HUES48 (cell line): Measurements from ENCODE around the gene LIN52.

Experiments used
- H3K27ac ChIP-seq: one replicate; pipeline ENCODE4 v1.7.0; 2013; ENCODE audit warnings: low read depth, low read length, inconsistent platforms
- H3K27me3 ChIP-seq: 2 replicates; pipeline ENCODE4 v1.6.1; 2013; ENCODE audit warnings: mild to moderate bottlenecking, low read length; ENCODE audit not compliant: control insufficient read depth, insufficient read depth
- H3K36me3 ChIP-seq: 2 replicates; pipeline ENCODE4 v1.6.1; 2013; ENCODE audit warnings: low read length; ENCODE audit not compliant: control insufficient read depth, insufficient read depth
- H3K4me1 ChIP-seq: 2 replicates; pipeline ENCODE4 v1.6.1; 2013; ENCODE audit warnings: mild to moderate bottlenecking, low read length; ENCODE audit not compliant: control insufficient read depth, insufficient read depth
- H3K4me3 ChIP-seq: 2 replicates; pipeline ENCODE4 v1.5.1; 2013; ENCODE audit warnings: mild to moderate bottlenecking, low read depth, low read length
- H3K9ac ChIP-seq: 2 replicates; pipeline ENCODE4 v1.6.1; 2013; ENCODE audit warnings: mild to moderate bottlenecking, low read depth, low read length, moderate library complexity
- H3K9me3 ChIP-seq: 2 replicates; pipeline ENCODE4 v1.6.1; 2013; ENCODE audit warnings: low read length; ENCODE audit not compliant: control insufficient read depth, insufficient read depth

The LIN52 gene

DNA sequence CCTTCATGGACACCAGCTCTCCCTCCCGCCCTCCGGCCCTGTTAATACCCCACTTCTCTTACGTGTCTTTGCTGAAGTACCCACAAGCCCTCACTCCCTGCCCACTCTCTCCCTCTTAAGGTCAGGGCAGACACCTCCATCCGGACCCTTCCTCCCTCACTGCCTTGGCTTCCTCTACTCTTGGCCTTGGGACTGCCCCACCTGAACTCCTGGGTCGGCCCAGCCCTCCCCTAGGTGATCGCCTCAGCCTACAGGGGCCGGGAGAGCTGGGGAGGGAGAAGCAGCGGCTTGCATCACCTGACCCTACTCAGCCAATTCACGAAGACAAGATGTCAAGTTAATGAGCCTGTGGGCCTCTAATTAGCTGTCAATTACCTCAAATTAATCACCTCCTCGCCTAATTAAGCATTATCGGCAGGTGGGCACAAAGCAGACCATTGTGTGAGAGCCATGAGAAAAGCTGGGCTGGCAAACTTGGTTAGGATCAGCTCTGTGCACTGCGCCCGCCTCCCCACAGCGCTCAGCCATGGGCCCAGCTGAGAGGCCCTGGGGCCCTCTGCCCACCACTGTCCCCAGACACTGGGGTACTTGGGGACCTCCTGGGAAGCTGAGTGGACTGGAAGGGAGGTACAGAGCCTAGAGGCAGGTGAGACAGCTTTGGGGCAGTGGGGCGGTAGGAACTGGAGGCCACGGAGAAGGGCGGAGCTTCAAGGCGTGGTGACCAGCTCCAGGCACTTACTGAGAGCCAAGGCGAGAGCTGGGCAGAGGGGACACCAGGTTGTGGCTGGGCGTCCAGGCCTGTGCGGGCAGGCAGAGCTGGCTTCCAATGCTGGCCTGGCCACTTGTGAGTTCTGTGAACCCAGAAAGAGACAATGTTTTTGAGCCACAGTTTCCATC lies 129.4 kb downstream of the LIN52 start:
- Histone ChIP-seq H3K27ac (no peak overlapping the region), H3K4me1 (no peaks in the 10 kb centered on the region), H3K36me3 (no peaks in the 10 kb centered on the region), H3K9me3 (no peaks in the 10 kb centered on the region), H3K4me3 (no peak overlapping the region), H3K9ac (no peak overlapping the region), H3K27me3 (peaks cover 25% of the 10 kb centered on the region)

DNA sequence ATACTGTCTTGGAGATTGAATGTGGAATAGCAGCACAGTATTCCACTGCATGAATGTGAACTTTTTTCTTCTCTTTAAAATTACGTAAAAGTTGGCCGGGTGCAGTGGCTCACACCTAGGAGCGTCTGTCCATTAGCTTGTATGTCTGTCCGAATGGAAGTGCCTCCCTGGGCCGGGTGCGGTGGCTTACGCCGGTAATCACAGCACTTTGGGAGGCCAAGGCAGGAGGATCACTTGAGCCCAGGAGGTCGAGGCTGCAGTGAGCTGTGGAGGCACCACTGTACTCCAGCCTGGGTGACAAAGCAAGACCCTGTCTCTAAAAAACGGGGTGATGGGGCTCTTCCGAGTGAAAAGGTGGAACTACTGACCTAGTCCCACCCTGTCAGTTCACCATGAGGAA lies 131.9 kb downstream of the LIN52 start:
- Histone ChIP-seq H3K4me3 (no peak overlapping the region), H3K9me3 (no peaks in the 10 kb centered on the region), H3K9ac (no peak overlapping the region), H3K36me3 (no peaks in the 10 kb centered on the region), H3K27ac (no peak overlapping the region), H3K4me1 (no peaks in the 10 kb centered on the region), H3K27me3 (peaks cover 28% of the 10 kb centered on the region)

DNA sequence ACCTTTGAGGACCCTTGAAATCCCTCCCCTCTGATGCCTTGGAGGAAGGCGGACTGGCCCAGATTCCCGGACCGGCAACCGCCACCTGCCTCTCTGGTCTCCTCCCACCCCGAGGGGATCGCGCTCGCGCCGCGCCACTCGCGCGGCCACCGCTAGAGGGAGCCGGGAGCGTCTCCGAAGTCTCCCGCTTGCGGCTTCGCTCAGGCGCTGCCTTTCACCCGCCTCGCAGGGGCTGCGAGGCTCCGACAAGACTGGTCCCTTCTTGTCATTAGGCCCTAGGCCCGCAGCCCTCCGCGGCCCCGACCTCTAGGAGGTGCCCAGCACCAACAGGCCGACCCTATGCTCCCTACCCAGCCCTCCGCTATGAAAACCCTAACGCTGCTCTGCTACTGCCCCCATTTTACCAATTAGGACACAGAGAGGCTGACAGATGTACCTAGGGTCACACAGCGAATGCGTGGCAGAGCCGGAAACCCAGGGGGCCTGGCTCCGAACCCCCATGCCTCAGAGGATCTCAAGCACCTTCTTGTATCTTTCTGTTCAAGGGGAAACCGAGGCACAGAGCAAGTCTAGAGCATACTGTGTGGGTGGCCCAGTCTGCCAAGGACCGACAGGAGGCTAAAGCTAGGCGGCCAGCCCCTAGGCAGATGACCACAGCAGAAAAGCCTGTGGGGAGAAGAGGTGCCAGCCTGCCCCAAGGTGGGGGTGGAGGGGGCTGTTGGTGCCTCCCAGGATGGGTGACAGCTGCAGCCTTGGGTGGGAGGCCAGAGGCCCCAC lies 133.1 kb downstream of the LIN52 start:
- H3K9ac ChIP-seq, result no peak overlapping the region
- H3K36me3 ChIP-seq, result no peaks in the 10 kb centered on the region
- H3K4me1 ChIP-seq, result no peaks in the 10 kb centered on the region
- no peaks in the 10 kb centered on the region for H3K9me3 ChIP-seq
- H3K27ac ChIP-seq, result no peak overlapping the region
- peaks cover 28% of the 10 kb centered on the region for H3K27me3 ChIP-seq
- no peak overlapping the region for H3K4me3 ChIP-seq

DNA sequence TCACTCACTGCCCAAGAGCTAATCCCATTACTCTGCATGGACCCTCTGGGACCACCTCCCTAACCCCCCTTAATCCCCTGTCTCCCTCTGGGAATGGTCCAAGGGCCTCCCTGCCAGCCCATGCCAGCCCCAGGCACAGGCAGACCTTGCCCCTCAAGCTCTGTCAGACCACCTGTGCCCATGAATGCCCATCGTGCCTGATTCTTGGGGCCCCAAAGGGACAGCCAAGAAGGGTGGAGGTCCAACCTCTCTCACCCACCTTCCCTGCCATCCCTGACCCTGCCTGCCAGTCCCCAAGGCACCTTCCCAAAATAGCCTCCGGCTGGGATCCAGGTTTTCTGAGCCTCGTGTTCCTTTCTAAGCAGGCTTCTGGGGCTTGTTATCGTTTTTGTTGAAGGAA lies 133.7 kb downstream of the LIN52 start:
- Histone ChIP-seq H3K9me3 (no peaks in the 10 kb centered on the region), H3K9ac (no peak overlapping the region), H3K4me3 (no peak overlapping the region), H3K4me1 (no peaks in the 10 kb centered on the region), H3K27me3 (peaks cover 28% of the 10 kb centered on the region), H3K36me3 (no peaks in the 10 kb centered on the region), H3K27ac (no peak overlapping the region)

DNA sequence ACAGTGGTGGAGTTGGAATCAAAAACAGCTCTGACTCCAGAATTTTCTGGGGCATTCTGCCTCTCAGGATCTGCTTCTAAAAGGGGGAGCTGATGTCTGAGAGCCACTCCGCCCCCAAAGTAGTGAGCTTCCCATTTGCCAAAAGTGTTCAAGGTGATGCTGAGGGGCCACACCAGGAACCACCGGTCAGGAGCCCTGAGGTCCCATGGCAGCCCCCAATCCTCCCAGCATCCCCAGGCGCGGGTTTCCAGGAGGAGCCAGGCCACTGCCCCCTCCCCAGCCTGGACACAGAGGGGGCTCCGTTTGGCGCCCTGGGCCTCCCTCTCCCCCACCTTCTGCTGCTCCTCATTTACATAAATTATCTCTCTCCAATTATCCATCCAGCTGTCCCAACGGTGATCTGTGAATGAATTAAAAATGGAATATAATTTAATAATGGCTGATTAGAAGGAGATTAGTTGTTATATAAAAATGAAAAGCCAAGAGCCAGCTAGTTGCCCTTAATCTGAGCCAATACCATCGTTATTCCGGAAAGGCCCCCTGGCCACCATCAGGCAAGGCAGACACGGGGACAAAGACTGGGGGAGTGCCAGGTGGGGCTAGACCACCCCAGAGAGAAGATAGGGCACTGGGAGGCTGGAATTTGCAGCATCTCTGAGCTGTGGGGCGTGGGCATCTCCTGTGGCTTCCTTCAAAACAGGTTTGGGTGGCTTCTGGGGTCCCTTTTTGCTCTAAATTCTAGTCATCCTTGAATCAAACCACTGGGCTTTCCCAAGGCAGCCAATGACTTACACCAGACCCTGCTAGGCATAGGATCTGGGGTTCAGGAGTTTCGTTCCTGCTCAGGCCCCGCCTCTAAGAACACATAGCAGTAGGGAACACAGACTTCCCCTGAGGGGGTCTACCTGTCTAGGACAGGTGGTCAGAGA lies 134.8 kb downstream of the LIN52 start:
- H3K4me3 ChIP-seq, result no peak overlapping the region
- no peaks in the 10 kb centered on the region for H3K4me1 ChIP-seq
- no peaks in the 10 kb centered on the region for H3K36me3 ChIP-seq
- peaks cover 28% of the 10 kb centered on the region for H3K27me3 ChIP-seq
- no peaks in the 10 kb centered on the region for H3K9me3 ChIP-seq
- no peak overlapping the region for H3K9ac ChIP-seq
- no peak overlapping the region for H3K27ac ChIP-seq

DNA sequence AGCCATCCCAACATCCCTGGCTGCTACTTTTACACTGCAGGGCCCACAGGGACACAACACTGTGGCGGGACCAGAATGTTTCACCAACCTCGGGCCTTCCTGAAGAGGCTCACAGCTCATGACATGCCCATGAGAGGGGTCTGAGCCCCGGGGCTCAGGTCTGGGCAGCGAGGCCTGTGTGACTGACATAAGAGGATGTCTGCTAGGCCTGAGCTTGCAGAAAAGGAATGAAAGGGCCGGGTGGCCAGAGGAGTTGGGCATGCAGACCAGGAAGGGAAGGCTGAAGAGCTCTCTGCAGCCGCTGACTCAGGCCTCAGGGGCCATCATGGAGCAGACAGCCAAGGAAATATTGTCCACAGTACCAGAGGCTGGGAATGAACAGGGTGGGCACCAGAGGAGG lies 136.2 kb downstream of the LIN52 start:
- Histone ChIP-seq H3K27me3 (peaks cover 28% of the 10 kb centered on the region), H3K27ac (no peak overlapping the region), H3K36me3 (no peaks in the 10 kb centered on the region), H3K4me1 (no peaks in the 10 kb centered on the region), H3K9me3 (no peaks in the 10 kb centered on the region), H3K4me3 (no peak overlapping the region), H3K9ac (no peak overlapping the region)

DNA sequence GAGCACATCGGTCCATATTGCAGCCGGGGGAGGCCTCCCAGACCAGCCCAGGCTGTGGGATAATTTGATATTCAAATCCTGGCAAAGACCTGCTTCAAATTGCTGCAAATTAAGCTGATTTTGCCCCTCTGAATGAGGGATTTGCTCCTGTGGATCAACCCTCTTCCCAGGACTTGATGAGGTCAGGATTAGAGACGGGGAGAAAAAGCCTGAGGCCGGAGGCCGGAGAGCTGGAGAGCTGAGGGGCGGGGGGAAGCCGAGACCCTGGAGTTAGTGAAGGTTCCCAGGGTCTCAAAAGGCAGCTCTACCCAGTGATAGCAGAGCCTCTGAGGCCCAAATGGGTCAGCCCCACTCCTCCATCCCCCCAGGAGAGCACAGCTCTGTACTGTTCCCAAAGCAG lies 137.0 kb downstream of the LIN52 start:
- no peaks in the 10 kb centered on the region for H3K36me3 ChIP-seq

DNA sequence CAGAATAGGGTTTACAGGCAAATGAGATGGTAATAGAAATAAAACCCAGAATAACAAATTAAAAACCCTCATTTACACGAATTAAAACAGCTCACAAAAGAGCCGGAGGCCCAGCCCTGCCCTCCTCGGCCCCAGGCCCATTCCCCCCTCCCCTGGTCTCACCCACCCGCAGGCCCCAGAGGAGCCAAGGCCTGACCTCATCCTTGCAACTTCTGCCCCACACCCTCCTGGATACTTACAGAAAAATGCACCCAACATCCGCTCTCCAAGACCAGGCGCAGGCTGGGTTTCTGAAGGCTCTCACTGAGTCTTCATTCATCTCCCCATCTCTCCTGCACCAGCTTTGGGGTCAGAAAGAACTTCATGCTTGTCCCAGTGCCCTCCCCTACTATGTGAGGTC lies 138.3 kb downstream of the LIN52 start:
- Histone ChIP-seq H3K9me3 (no peaks in the 10 kb centered on the region), H3K4me1 (no peaks in the 10 kb centered on the region), H3K27me3 (peaks cover 15% of the 10 kb centered on the region), H3K9ac (no peak overlapping the region), H3K36me3 (no peaks in the 10 kb centered on the region), H3K4me3 (no peak overlapping the region), H3K27ac (no peak overlapping the region)

More for the DNA sequence above, 137.0 kb downstream of the LIN52 start:
- Histone ChIP-seq H3K4me3 (no peak overlapping the region), H3K27ac (no peak overlapping the region), H3K9me3 (no peaks in the 10 kb centered on the region), H3K4me1 (no peaks in the 10 kb centered on the region), H3K9ac (no peak overlapping the region), H3K27me3 (peaks cover 26% of the 10 kb centered on the region)

DNA sequence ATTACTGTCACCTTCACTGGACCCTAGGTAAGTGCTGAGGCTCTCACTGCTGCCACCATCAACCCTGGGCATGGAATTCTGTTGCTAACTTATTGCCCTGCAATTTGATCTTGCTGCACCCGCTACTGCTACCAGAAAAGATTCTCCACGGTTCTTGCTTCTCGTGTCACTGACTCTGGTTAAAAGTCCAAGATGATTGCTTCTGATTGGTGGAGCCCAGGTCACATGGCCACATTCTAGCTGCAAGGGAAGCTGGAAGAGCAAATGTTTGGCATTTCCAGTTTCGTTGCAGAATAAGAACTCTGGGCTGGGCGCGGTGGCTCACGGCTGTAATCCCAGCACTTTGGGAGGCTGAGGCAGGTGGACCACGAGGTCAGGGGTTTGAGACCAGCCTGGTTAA lies 147.0 kb downstream of the LIN52 start:
- Histone ChIP-seq H3K27ac (no peak overlapping the region), H3K9me3 (no peaks in the 10 kb centered on the region; the same call in 1 of the 2 replicates), H3K36me3 (no peaks in the 10 kb centered on the region), H3K4me1 (no peaks in the 10 kb centered on the region), H3K4me3 (no peak overlapping the region), H3K27me3 (no peaks in the 10 kb centered on the region; the same call in 1 of the 2 replicates), H3K9ac (no peak overlapping the region)

DNA sequence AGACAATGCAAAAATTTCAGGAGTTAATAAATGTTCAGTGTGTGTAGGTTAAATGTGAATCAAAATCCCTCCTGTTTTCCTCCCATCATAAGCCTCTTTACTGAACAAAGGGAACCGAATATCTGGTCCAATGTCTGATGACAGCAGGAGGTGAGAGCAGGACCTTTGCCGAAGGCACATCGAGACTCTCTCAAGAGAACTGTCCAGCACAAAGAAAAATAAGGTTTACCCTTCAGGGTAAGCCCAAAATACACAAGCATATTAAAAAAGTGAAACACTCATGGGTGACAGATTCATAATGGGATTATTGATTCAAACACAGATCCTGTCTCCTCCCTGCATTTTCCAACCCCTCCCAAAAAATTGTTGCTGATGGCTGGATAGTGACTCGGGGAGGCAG lies 150.3 kb downstream of the LIN52 start:
- Histone ChIP-seq H3K36me3 (no peaks in the 10 kb centered on the region), H3K9me3 (no peaks in the 10 kb centered on the region; the same call in 1 of the 2 replicates), H3K9ac (no peak overlapping the region), H3K27me3 (peaks cover 30% of the 10 kb centered on the region), H3K27ac (no peak overlapping the region), H3K4me1 (peaks cover 6% of the 10 kb centered on the region), H3K4me3 (no peak overlapping the region)
